ENCODE measurements around the gene TOP1.

DNA sequence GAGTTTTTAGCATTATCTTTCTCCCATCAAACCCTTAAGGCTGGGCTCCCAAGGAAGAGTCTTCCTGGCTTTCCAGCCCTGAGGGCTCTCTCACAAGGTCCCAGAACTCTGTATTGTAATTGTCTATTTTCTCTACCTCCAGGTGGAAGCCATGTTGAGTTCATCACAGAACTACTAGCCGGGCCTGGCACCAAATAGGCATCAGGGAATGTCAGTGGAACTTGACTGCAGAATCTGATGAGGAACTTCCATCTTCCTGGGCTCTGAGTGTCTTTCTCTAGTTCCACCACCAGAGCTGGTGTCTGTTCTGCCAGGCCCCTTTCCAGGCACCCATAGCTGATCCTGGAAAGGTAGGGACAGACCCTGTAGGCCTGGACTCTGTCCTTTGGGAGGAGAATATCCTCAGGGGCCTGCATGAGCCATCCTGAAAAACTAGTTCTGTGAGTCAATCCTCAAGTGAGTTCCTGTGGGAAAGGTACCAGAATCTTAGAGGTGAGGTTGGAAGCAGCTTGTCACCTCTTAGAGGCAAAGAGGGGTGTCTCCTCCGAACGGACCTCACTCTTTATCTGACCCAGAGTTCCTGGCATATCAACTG is 11.1 kb upstream of the TOP1 start:
- TF ChIP-seq, protein P1, sequence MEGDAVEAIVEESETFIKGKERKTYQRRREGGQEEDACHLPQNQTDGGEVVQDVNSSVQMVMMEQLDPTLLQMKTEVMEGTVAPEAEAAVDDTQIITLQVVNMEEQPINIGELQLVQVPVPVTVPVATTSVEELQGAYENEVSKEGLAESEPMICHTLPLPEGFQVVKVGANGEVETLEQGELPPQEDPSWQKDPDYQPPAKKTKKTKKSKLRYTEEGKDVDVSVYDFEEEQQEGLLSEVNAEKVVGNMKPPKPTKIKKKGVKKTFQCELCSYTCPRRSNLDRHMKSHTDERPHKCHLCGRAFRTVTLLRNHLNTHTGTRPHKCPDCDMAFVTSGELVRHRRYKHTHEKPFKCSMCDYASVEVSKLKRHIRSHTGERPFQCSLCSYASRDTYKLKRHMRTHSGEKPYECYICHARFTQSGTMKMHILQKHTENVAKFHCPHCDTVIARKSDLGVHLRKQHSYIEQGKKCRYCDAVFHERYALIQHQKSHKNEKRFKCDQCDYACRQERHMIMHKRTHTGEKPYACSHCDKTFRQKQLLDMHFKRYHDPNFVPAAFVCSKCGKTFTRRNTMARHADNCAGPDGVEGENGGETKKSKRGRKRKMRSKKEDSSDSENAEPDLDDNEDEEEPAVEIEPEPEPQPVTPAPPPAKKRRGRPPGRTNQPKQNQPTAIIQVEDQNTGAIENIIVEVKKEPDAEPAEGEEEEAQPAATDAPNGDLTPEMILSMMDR (IDR thresholded peaks at IDR 0.05) = no peak
- no peak for TF ChIP-seq POLR2A (IDR thresholded peaks at IDR 0.05)
